ENCODE measurements around the gene PIGH.

Gene PIGH

DNA sequence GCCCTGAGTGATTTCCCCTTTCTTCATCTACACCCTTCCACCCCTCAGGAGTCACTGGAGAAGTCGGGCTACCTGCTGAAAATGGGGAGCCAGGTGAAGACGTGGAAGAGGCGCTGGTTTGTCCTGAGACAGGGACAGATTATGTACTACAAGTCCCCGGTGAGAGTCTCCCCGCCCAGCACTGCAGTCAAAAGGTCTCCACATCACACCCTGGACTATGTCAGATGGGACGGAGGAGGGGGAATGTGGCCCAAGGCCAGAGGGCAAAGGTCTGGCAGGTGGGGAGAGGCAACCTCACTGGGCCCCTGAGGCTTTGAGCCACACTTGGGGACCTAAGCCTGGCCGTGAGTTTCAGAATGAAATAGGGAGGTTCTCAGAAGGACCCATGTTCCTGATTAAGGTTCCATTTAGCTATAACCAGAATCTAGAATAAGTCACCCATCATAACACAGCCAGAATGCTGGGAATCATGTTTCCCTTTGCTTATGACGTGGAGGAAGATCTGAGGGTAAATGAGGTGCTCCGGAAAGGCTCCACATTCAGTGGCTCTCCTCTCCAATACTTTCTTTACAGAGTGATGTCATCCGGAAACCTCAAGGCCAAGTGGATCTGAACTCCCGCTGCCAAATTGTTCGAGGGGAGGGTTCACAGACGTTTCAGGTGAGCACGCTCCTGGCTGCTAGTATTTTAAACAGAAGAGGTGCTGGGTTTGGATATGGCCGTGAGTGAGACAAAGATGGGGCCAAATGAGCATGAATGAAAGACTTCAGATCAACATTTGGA, 26.6 kb downstream of the PIGH start:
- DNase-seq: no peak

DNA sequence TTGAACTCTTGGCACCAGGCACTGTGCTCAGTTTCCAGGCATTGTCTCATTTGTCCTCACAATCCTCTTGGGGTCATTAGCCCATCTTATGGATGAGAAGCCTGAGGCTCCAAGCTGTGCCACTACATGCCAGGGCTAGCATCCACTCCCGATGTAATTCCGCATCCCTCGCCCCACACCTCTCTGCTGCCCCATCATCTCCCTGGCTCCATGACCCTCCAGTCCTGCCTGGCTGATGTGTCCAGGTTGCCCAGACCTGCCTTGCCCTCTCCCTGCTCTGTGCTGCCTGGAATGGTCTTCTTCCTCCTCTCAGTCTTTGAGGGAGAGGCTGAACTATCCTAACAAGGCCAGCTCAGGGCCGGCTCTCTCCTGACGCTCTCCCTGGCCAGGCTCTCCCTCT, 27.5 kb downstream of the PIGH start:
- no peak for DNase-seq

DNA sequence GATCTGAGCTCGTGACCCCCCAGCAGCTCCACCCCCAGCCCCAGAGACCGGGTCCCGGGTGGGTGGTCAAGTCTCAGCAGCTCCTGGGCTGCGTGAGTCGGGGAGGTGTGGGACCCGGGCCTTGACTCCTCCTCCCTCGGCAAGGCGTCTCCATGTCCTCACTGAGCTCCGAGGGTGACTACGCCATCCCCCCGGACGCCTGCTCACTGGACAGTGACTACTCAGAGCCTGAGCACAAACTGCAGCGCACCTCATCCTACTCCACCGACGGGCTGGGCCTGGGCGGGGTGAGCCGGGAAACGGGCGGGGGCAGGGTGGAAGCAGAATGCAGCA, 28.1 kb downstream of the PIGH start:
- DNase-seq: no peak

GRCh38 chr14:67571275-67571990, 28.6 kb downstream of the PIGH start:
- peak; percentile 78 for DNase-seq

- no peak for DNase-seq
Measured at GRCh38 chr14:67570453-67570852, 29.6 kb downstream of the PIGH start.

DNA sequence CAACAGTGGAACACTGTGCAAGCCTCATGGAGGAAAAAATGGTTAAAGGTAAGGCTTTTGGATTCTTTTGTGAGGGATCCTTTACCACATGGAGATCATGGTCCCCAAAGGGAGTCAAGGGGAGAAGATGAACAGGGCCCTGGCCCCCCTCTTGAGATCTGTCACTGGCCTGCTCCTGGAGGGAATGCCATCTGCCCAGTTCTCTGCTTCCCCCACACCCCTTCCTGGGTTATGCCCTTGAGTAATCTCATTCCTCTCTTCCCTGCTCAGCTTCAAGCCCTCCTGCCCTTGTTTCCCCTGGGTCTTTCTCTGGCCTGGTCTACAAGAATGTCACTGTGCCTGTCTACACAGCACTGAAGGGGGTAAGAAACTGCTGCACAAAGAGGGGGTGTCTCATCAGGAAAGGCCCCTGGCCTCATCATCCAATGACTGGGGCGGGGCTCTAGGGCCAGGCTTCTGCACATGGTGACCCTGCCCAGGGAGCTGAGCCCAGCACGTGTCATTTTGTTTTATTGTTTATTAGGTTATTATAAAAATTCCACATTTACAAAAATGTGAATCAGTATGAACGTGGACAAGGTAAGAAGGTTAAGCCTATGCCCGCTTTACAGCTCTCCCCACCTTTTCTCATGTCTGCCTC, 30.3 kb downstream of the PIGH start:
- DNase-seq: no peak

GRCh38 chr14:67569011-67569650, 30.9 kb downstream of the PIGH start:
- DNase-seq: no peak

GRCh38 chr14:67567654-67568053, 32.4 kb downstream of the PIGH start:
- DNase-seq: no peak

DNA sequence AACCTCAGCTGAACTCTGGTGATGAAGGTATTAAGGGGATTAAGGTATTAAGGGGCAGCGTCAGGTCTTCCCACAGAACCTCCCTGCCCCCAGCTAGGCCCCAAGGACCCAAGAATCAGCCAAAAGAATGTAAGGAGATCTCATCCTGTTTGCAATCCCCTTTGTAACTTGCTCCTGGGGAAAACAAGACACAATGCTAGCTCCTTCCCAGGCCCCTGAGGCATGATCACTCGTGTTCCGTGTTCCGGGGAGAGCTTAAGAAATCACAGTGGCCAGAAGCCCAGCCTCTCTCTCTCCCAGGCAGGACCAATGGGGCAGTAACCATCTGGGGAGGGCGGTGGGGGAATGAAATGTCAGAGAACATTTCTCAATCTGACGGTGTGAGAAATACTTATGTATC, 33.2 kb downstream of the PIGH start:
- no peak for DNase-seq

DNA sequence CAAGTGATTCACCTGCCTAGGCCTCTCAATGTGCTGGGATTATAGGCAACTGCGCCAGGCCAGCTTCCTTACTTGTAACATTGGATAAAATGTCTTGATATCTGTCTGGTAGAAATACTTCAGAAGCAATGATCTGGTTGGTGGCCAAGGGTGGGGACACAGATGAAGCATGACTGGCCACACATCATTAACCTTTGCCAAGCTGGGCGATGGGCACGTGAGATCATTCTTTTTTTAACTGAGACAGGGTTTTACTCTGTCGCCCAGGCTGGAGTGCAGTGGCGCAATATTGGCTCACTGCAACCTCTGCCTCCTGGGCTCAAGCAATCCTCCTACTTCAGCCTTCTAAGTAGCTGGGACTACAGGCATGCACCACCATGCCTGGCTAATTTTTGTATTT, 35.8 kb downstream of the PIGH start:
- DNase-seq: no peak

GRCh38 chr14:67562776-67563150, 37.3 kb downstream of the PIGH start:
- DNase-seq: no peak

GRCh38 chr14:67562025-67562775, 37.9 kb downstream of the PIGH start:
- DNase-seq: no peak

DNA sequence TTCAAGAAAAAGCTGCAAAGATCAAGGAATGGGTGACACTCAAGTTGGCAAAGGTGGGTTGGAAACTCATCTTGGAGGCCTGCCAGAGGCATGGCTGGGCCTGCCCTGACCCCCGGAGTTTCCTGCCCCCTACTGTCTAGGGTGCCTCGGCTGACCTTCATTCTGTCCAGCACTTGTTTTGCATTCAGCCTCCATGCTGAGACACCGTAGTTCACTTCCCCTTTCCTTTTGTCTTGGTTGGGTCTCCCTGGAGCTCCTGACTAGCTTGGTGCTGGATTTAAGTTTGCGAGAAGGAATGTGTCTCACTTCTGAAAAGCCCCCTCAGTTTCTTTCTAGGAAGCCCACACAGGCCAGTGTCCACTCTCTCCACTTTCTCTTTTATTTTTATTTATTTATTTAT, 40.4 kb downstream of the PIGH start:
- DNase-seq: no peak

DNA sequence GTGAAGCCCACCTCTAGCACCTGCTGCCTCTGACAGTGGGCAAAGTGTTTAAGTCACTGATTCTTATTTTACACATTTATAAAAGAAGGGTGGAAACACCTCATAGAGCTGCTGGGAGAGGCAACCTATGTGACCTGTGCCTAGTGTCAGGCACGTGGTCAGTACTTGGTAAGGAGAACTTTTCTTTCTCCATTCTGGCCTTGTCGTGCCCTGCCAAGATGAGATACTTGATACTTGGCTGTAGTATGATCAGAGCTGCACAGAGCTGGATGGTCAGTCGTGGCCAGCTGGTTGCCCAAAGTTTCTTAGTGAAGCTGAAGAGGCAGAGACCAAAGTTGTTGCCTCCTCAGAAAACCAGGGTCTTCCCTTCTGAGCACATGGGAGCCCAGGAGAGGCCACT, 42.4 kb downstream of the PIGH start:
- no peak for DNase-seq

- no peak for DNase-seq
Measured at GRCh38 chr14:67557118-67557517, 43.0 kb downstream of the PIGH start.

GRCh38 chr14:67556671-67557070, 43.4 kb downstream of the PIGH start:
- no peak for DNase-seq

DNA sequence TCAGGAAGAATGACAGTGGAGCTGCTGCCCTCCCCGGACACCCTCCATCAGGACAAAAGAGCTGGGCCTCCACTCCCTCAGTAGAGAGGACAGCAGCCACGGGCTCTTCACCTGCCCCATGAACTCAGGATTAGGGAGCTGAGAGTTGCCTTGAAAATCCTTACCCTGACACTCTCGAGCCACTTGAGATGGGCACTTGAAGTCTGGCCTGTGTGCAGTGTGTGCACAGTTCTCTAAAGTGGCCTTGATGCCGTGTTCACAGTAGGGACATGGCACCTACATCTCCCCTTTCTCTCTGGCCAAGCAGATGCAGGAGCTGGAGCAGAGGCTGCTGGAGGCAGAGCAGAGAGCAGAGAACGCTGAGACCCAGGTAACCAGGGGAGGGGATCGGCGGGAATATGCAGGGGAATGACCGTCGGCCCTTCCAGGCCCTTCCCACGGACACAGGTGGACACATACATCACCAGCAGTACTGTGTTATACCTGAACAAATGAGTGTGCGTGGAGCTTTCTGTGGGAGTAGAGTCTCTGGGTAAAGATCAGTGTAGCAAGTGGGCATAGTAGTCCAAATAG, 44.5 kb downstream of the PIGH start:
- no peak for DNase-seq

GRCh38 chr14:67554341-67554740, 45.7 kb downstream of the PIGH start:
- no peak for DNase-seq

DNA sequence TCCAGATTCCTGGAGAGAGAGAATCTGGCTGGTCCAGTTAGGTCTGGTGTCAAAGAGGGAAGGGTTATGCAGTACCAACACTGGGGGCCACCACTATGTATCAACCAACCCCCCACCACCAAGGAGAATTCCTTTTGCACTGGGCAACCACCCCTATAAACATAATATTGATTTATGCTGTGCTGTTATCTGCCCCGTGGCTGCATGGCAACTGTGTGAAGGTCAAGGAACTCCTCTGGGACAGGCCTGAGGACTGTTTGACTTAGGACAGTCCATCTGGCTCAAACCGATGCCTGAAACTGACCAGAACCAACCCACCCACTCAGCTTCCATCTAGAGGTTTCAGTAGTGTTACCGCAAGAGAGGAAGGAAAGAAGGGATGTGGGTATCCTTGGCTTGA, 46.5 kb downstream of the PIGH start:
- no peak for DNase-seq

DNA sequence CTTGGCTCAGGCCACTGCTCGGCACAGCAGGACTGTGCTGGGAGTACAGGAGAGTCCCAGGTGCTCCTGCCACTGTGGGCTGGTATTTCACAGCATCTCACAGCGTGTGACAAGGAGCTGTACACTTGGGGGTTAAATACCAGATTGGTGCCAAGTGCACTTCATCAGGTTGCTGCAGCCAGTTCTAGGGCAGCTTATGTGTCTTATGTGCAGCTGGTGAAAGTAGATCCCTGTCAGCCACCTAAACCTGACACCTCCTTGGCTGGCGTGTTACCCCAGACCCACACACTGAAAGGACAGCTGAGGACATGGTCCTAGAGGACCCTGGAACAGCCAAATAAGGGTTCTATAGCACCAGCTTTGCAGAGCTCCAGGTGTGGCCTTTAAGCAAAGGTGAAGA, 48.1 kb downstream of the PIGH start:
- DNase-seq: no peak

- no peak for DNase-seq
Measured at GRCh38 chr14:67551123-67551522, 48.9 kb downstream of the PIGH start.

GRCh38 chr14:67549734-67550133, 50.3 kb downstream of the PIGH start:
- DNase-seq: no peak

Data from CD4-positive, alpha-beta T cell treated with Interleukin-6 for 4 hours (primary cell).